H1 (cell line): ENCODE measurements around the gene UBL5. TPM values are rescaled to one million over a fixed set of nuclear protein-coding genes. Genes with fewer than 3 reads are reported as not detected.

ENCODE experiments used
- CTCF ChIA-PET: fragments of 300-600 bp; sonication (Branson Sonifier 250); formaldehyde crosslinking; loops from one replicate; lab custom pipeline; 2021; ENCODE audit not compliant: partially characterized antibody; lab: Charles Lee
- POLR2A ChIA-PET: fragments of 300-600 bp; sonication (Branson Sonifier 250); formaldehyde crosslinking; loops from one replicate; lab custom pipeline; 2021; ENCODE audit warnings: inconsistent platforms; ENCODE audit not compliant: partially characterized antibody; lab: Charles Lee
- DNase-seq, 2 experiments: peaks; one replicate each; pipeline versions ENCODE4 v3.0.0 to v3.0.0-alpha.2; 2010 to 2022; ENCODE audit warnings: low spot score in 2 of 2, low read depth in 1 of 2, mixed read lengths in 1 of 2
- FAIRE-seq: peaks from 2 replicates; lab custom pipeline; 2011; peaks lifted over from hg19 to GRCh38; lab: Jason Lieb, UNC
- H2AFZ ChIP-seq: 2 replicates; pipeline ENCODE4 v1.8.1; 2012; ENCODE audit warnings: low read length, inconsistent platforms
- H2AK5ac ChIP-seq: 2 replicates; pipeline ENCODE4 v1.6.1; 2013; ENCODE audit warnings: low read depth, low read length
- H2BK120ac ChIP-seq: replicated peaks from 2 replicates; pipeline ENCODE3; 2013; ENCODE audit warnings: low read depth, low read length, inconsistent platforms
- H2BK12ac ChIP-seq: 2 replicates; pipeline ENCODE4 v1.6.1; 2013; ENCODE audit warnings: low read depth, low read length
- H2BK15ac ChIP-seq: 2 replicates; pipeline ENCODE4 v1.6.1; 2013; ENCODE audit warnings: low read length
- H2BK20ac ChIP-seq: 2 replicates; pipeline ENCODE4 v1.6.1; 2013; ENCODE audit warnings: low read length
- H2BK5ac ChIP-seq: 2 replicates; pipeline ENCODE4 v1.6.1; 2013; ENCODE audit warnings: low read depth, low read length
- H3K14ac ChIP-seq: 2 replicates; pipeline ENCODE4 v1.6.1; 2013; ENCODE audit warnings: inconsistent platforms; ENCODE audit not compliant: insufficient read length
- H3K18ac ChIP-seq: 2 replicates; pipeline ENCODE4 v1.6.1; 2013; ENCODE audit warnings: low read length; ENCODE audit errors: extremely low read depth
- H3K23ac ChIP-seq: 2 replicates; pipeline ENCODE4 v1.6.1; 2013; ENCODE audit warnings: inconsistent platforms; ENCODE audit not compliant: insufficient read length
- H3K23me2 ChIP-seq: 2 replicates; pipeline ENCODE4 v1.6.1; 2013; ENCODE audit warnings: low read depth, low read length
- H3K27ac ChIP-seq: 2 replicates; pipeline ENCODE4 v1.6.1; 2011; ENCODE audit warnings: low read depth, low read length, inconsistent platforms
- H3K27me3 ChIP-seq, 4 experiments: replicated peaks in 1 of 4; 1 replicate in 1 of 4; 2 replicates in 3 of 4; pipeline versions ENCODE4 v1.6.1 to v1.8.1; 2011 to 2013; ENCODE audit warnings: low read length in 3 of 4, mild to moderate bottlenecking in 3 of 4, inconsistent platforms in 2 of 4, mixed read lengths in 2 of 4, moderate library complexity in 1 of 4; ENCODE audit not compliant: control insufficient read depth in 3 of 4, insufficient read depth in 3 of 4; ENCODE audit errors: extremely low read depth in 1 of 4
- H3K36me3 ChIP-seq, 4 experiments: 2 replicates each; pipeline versions ENCODE4 v1.6.1 to v1.8.1; 2011 to 2013; ENCODE audit warnings: mild to moderate bottlenecking in 4 of 4, low read length in 3 of 4, moderate library complexity in 2 of 4, control low read depth in 1 of 4, inconsistent platforms in 1 of 4; ENCODE audit not compliant: insufficient read depth in 4 of 4, control insufficient read depth in 2 of 4
- H3K4ac ChIP-seq: replicated peaks from 2 replicates; pipeline ENCODE3; 2013; ENCODE audit warnings: low read length, low read depth, mixed read lengths, inconsistent platforms; ENCODE audit not compliant: insufficient read length
- H3K4me1 ChIP-seq, 4 experiments: replicated peaks in 1 of 4; 1 replicate in 1 of 4; 2 replicates in 3 of 4; pipeline versions ENCODE4 v1.6.1 to v1.8.1; 2011 to 2013; ENCODE audit warnings: low read length in 3 of 4, inconsistent platforms in 2 of 4, mixed read lengths in 1 of 4; ENCODE audit not compliant: insufficient read depth in 4 of 4, control insufficient read depth in 3 of 4
- H3K4me2 ChIP-seq, 2 experiments: 2 replicates each; pipeline versions ENCODE4 v1.6.1 to v1.8.1; 2011 to 2013; ENCODE audit warnings: low read depth in 2 of 2, low read length in 2 of 2, control low read depth in 1 of 2, inconsistent platforms in 1 of 2, mild to moderate bottlenecking in 1 of 2; ENCODE audit not compliant: insufficient read depth in 1 of 2
- H3K4me3 ChIP-seq, 4 experiments: fragments of 200-600, 300-600 bp in 1 of 4; sonication (generic), shearing (Covaris generic), sonication (Bioruptor Twin) in 1 of 4; 2 replicates each; pipeline versions ENCODE4 v1.5.1 to v1.8.1; 2011 to 2016; ENCODE audit warnings: low read length in 4 of 4, low read depth in 3 of 4, control low read depth in 2 of 4, inconsistent platforms in 2 of 4, mild to moderate bottlenecking in 2 of 4, mixed read lengths in 1 of 4, moderate library complexity in 1 of 4; ENCODE audit not compliant: insufficient read depth in 2 of 4; ENCODE audit errors: extremely low read depth in 1 of 4
- H3K56ac ChIP-seq: replicated peaks from 2 replicates; pipeline ENCODE3; 2013; ENCODE audit warnings: low read depth, mild to moderate bottlenecking, mixed read lengths, low read length, inconsistent platforms; ENCODE audit not compliant: insufficient read length
- H3K79me1 ChIP-seq: 2 replicates; pipeline ENCODE4 v1.6.1; 2013; ENCODE audit warnings: low read depth, low read length, control low read depth
- H3K79me2 ChIP-seq, 2 experiments: 2 replicates each; pipeline versions ENCODE4 v1.6.1 to v1.8.1; 2012 to 2013; ENCODE audit warnings: low read length in 2 of 2, mild to moderate bottlenecking in 2 of 2, inconsistent platforms in 1 of 2; ENCODE audit not compliant: insufficient read depth in 2 of 2, control insufficient read depth in 1 of 2
- H3K9ac ChIP-seq, 4 experiments: replicated peaks in 1 of 4; 1 replicate in 1 of 4; 2 replicates in 3 of 4; pipeline versions ENCODE4 v1.6.1 to v1.8.1; 2011 to 2013; ENCODE audit warnings: low read depth in 3 of 4, low read length in 3 of 4, control low read depth in 2 of 4, mild to moderate bottlenecking in 2 of 4, moderate library complexity in 2 of 4, inconsistent platforms in 1 of 4; ENCODE audit errors: extremely low read depth in 1 of 4
- H3K9me3 ChIP-seq, 2 experiments: 2 replicates each; pipeline versions ENCODE4 v1.6.1 to v1.8.1; 2012 to 2013; ENCODE audit warnings: mild to moderate bottlenecking in 2 of 2, moderate library complexity in 2 of 2, control low read depth in 1 of 2, inconsistent platforms in 1 of 2, low read depth in 1 of 2, low read length in 1 of 2, mixed read lengths in 1 of 2; ENCODE audit not compliant: insufficient read depth in 2 of 2
- H4K20me1 ChIP-seq, 2 experiments: replicated peaks in 1 of 2; 2 replicates each; pipeline versions ENCODE3 to v1.8.1; 2011 to 2013; ENCODE audit warnings: inconsistent platforms in 2 of 2, low read length in 2 of 2, mild to moderate bottlenecking in 1 of 2; ENCODE audit not compliant: insufficient read depth in 2 of 2, control insufficient read depth in 1 of 2
- H4K5ac ChIP-seq: 2 replicates; pipeline ENCODE4 v1.6.1; 2013; ENCODE audit warnings: low read length, low read depth, mixed read lengths, inconsistent platforms; ENCODE audit not compliant: insufficient read length
- H4K8ac ChIP-seq: 2 replicates; pipeline ENCODE4 v1.8.0; 2013; ENCODE audit warnings: mild to moderate bottlenecking, moderate library complexity, low read length, inconsistent platforms; ENCODE audit not compliant: insufficient read depth; ENCODE audit errors: extremely low read depth
- H4K91ac ChIP-seq: replicated peaks from 2 replicates; pipeline ENCODE3; 2013; ENCODE audit warnings: low read length, mixed read lengths, inconsistent platforms; ENCODE audit not compliant: insufficient read length
- KDM1A ChIP-seq: fragments of 200-600, 300-600 bp; sonication (generic); IDR thresholded peaks from 2 replicates; pipeline ENCODE4 v1.7.1; 2016; ENCODE audit warnings: mild to moderate bottlenecking, low read length, borderline replicate concordance
- PHF8 ChIP-seq: fragments of 200-600 bp; sonication (generic); conservative IDR thresholded peaks from 2 replicates; pipeline ENCODE4 v1.7.1; 2012; ENCODE audit warnings: low read depth, mild to moderate bottlenecking, inconsistent platforms, low read length, moderate library complexity
- WGBS, 2 experiments: shearing (Covaris generic) in 1 of 2; methylation state at CpG; one replicate each; pipeline versions ENCODE4 v1.1.6 to v1.1.7; 2013 to 2015; ENCODE audit warnings: low lambda C conversion rate in 2 of 2, mixed read lengths in 2 of 2, inconsistent platforms in 1 of 2, low coverage in 1 of 2, missing lambda C conversion rate in 1 of 2; ENCODE audit not compliant: insufficient replicate concordance in 2 of 2, insufficient coverage in 1 of 2, insufficient read length in 1 of 2; ENCODE audit errors: extremely low coverage in 1 of 2, missing lambda C conversion rate in 1 of 2; 5-methylcytosine and 5-hydroxymethylcytosine counted together
- polyA plus RNA-seq, 7 experiments: library from polyadenylated mRNA; depleted of rRNA in 3 of 7; stranded (reverse) in 5 of 7; unstranded in 2 of 7; fragments of >200 nt in 5 of 7; fragments of 200-250 nt in 2 of 7; gene quantifications; 1 replicate in 5 of 7; 2 replicates in 1 of 7; 4 replicates in 1 of 7; pipeline versions ENCODE4 v1.2.1 to v1.2.3, GENCODE V29; 2011 to 2013; ENCODE audit warnings: missing spikeins in 2 of 7, mixed read lengths in 2 of 7
- total RNA-seq: library from RNA; stranded (reverse); fragmentation: NEBNext Ultra II Directional; extraction: Animal tissue kit (Norgen Biotek cat#: 25700); gene quantifications from 2 replicates; pipeline ENCODE4 v1.2.1, GENCODE V29; 2021

Gene UBL5
- total and polyA plus RNA-seq, 2 of the 8 experiments (the other 6 are each of a cell fraction or from before 2014, with no cell fraction given), result 416 to 1,209 TPM

DNA sequence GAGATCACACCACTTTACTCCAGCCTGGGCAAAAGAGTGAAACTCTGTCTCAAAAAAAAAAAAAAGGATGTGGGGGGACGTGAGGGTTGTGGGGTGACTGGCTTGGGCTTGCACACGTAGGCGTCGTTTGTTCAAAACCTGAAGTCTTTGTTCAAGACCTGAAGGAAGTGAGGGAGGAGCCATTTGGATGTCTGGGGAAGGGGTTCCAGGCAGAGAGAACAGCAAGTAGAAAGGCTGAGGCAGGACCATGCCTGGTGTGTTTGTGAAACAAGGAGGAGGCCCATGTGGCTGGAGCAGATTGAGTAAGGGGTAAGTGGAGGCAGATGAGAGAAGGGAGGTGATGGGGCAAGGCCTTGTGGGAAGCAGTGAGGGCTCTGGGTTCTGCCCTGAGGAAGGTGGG, 35.2 kb downstream of the UBL5 start:
- H3K79me1 ChIP-seq, result peaks cover 2% of the 10 kb centered on the region; the same call in 1 of the 2 replicates
- H3K56ac ChIP-seq, result no peak overlapping the region
- no peaks in the 10 kb centered on the region; a peak in 1 of 8 replicates for H3K36me3 ChIP-seq
- no peak overlapping the region for H3K14ac ChIP-seq
- no peak overlapping the region for H2BK120ac ChIP-seq
- DNase-seq, result no peak
- no peaks in the 10 kb centered on the region for H3K79me2 ChIP-seq
- no peak overlapping the region for H3K4me3 ChIP-seq
- H3K23ac ChIP-seq, result no peak overlapping the region
- H3K23me2 ChIP-seq, result no peaks in the 10 kb centered on the region
- H2BK5ac ChIP-seq, result no peak overlapping the region
- 94% methylated on average over 4 of the region's 4 CpGs; no CpG with 5 or more reads in 1 of the 2 experiments for WGBS, 2 experiments
- no peak overlapping the region for H3K9ac ChIP-seq
- H2AFZ ChIP-seq, result no peak overlapping the region
- H2AK5ac ChIP-seq, result no peak overlapping the region
- H2BK20ac ChIP-seq, result no peak overlapping the region
- POLR2A ChIA-PET, result interaction anchor here (0.6 kb wide), 2 partner anchors 13 to 95 kb away, joined by 4 read pairs; no protein-coding TSS in a partner anchor
- H2BK15ac ChIP-seq, result peak overlapping the region; percentile 16; the same call in 1 of the 2 replicates
- no peak overlapping the region for H3K4ac ChIP-seq
- no peaks in the 10 kb centered on the region for H3K27me3 ChIP-seq
- no peak overlapping the region for H4K8ac ChIP-seq
- H3K9me3 ChIP-seq, result no peaks in the 10 kb centered on the region
- no peak overlapping the region for H3K27ac ChIP-seq
- no peak overlapping the region for H3K18ac ChIP-seq
- no peak overlapping the region for H4K91ac ChIP-seq
- no peak for TF ChIP-seq PHF8
- peak; percentile 24; the same call in 1 of the 2 replicates for TF ChIP-seq KDM1A
- TF ChIP-seq, all 59 proteins: peak for 1
- H3K4me2 ChIP-seq, result no peak overlapping the region
- no peak for FAIRE-seq
- CTCF ChIA-PET, result interaction anchor here (0.6 to 2.1 kb wide), 4 partner anchors 10 to 1511 kb away, joined by 3 to 11 read pairs (median 4); partner anchors contain the start of gene SWSAP1
- H3K4me1 ChIP-seq, result peaks cover 0 to 7% (median 4%) of the 10 kb centered on the region in 4 experiments; a peak in 4 of 7 replicates
- no peak overlapping the region for H2BK12ac ChIP-seq
- peaks cover 1 to 2% of the 10 kb centered on the region in 2 experiments for H4K20me1 ChIP-seq
- H4K5ac ChIP-seq, result no peak overlapping the region
